HS-5 (cell line): ENCODE results near the gene SPRTN.
"Not testable (repeated sequence)": the region's sequence is repeated elsewhere in the genome, so short reads cannot be mapped to it uniquely, and the experiment has no call there.

Experiments used
- DNase-seq: peaks from one replicate; pipeline ENCODE4 v3.0.0-alpha.2; 2012; ENCODE audit warnings: low read depth

The SPRTN gene

GRCh38 chr1:231335663-231336602 lies 2.2 kb upstream of the SPRTN start:
- no peak for DNase-seq

GRCh38 chr1:231337043-231337471 lies 1.0 kb upstream of the SPRTN start:
- DNase-seq, result no peak

GRCh38 chr1:231337472-231338269 lies 422 bp upstream of the SPRTN start, which contains the start of gene EXOC8:
Gene EXOC8 (minus strand): TSS chr1:231337852. CDS start chr1:231337745, 107 bp downstream.
- peak; percentile 98 for DNase-seq

GRCh38 chr1:231340328-231341013 lies 2.4 kb downstream of the SPRTN start:
- no peak for DNase-seq

GRCh38 chr1:231347961-231348360 lies 9.9 kb downstream of the SPRTN start:
- DNase-seq, result no peak

- no peak for DNase-seq
Observed at GRCh38 chr1:231348442-231348841, 10.3 kb downstream of the SPRTN start.

GRCh38 chr1:231348856-231349255 lies 10.8 kb downstream of the SPRTN start:
- DNase-seq, result not testable (repeated sequence)

GRCh38 chr1:231351816-231352215 lies 13.7 kb downstream of the SPRTN start:
- no peak for DNase-seq

- no peak for DNase-seq
Observed at GRCh38 chr1:231353086-231353485, 15.0 kb downstream of the SPRTN start.

GRCh38 chr1:231354330-231355020 lies 16.4 kb downstream of the SPRTN start:
- DNase-seq, result no peak

GRCh38 chr1:231355171-231355570 lies 17.1 kb downstream of the SPRTN start:
- no peak for DNase-seq

GRCh38 chr1:231357187-231357772 lies 19.2 kb downstream of the SPRTN start:
- no peak for DNase-seq

- DNase-seq, result peak; percentile 46
Observed at GRCh38 chr1:231357831-231358354, 19.8 kb downstream of the SPRTN start.

GRCh38 chr1:231359113-231359512 lies 21.0 kb downstream of the SPRTN start:
- peak; percentile 80 for DNase-seq

GRCh38 chr1:231362325-231362724 lies 24.2 kb downstream of the SPRTN start:
- no peak for DNase-seq

- DNase-seq, result no peak
Observed at GRCh38 chr1:231363624-231364023, 25.5 kb downstream of the SPRTN start.

- DNase-seq, result no peak
Observed at GRCh38 chr1:231364192-231364591, 26.1 kb downstream of the SPRTN start.

- DNase-seq, result no peak
Observed at GRCh38 chr1:231369282-231369681, 31.2 kb downstream of the SPRTN start.

- DNase-seq, result no peak
Observed at GRCh38 chr1:231372501-231372900, 34.4 kb downstream of the SPRTN start.

- DNase-seq, result no peak
Observed at GRCh38 chr1:231374394-231374793, 36.3 kb downstream of the SPRTN start.

GRCh38 chr1:231376101-231376500 lies 38.0 kb downstream of the SPRTN start:
- no peak for DNase-seq
